MCF 10A (cell line): ENCODE measurements around the gene SLC46A2. TPM values are rescaled to one million over a fixed set of nuclear protein-coding genes. Genes with fewer than 3 reads are reported as not detected.

Source experiments
- BruUV-seq: library from RNA; stranded (reverse); fragments of 400-500 nt; replicated peaks from 2 replicates; lab custom pipeline; 2021; lab: Mats Ljungman, UMichigan
- CTCF ChIA-PET: fragments of 300-600 bp; sonication (Branson Sonifier 250); formaldehyde crosslinking; extraction: SDS; loops from one replicate; lab custom pipeline; 2021; ENCODE audit warnings: antibody characterized with exemption, inconsistent platforms; lab: Yijun Ruan, JAX
- POLR2A ChIA-PET: fragments of 300-600, 350-650 bp; sonication (Branson Sonifier 250); formaldehyde crosslinking; extraction: SDS; loops from one replicate; lab custom pipeline; 2020; ENCODE audit warnings: antibody characterized with exemption, inconsistent platforms; lab: Yijun Ruan, JAX
- DNase-seq: peaks from one replicate; pipeline ENCODE4 v3.0.0-alpha.2; 2018; ENCODE audit not compliant: unreplicated experiment
- H3K27ac Mint-ChIP-seq: one replicate; pipeline ENCODE4 v1.8.0; 2022; ENCODE audit warnings: mild to moderate bottlenecking, low read depth, mixed read lengths; ENCODE audit not compliant: unreplicated experiment
- H3K27me3 Mint-ChIP-seq: one replicate; pipeline ENCODE4 v1.8.0; 2022; ENCODE audit warnings: mixed read lengths; ENCODE audit not compliant: insufficient read depth, unreplicated experiment
- H3K36me3 Mint-ChIP-seq: one replicate; pipeline ENCODE4 v1.8.0; 2022; ENCODE audit warnings: mild to moderate bottlenecking, moderate library complexity, mixed read lengths; ENCODE audit not compliant: insufficient read depth, unreplicated experiment
- H3K4me1 Mint-ChIP-seq: one replicate; pipeline ENCODE4 v1.8.0; 2022; ENCODE audit warnings: mixed read lengths; ENCODE audit not compliant: insufficient read depth, unreplicated experiment
- H3K4me3 Mint-ChIP-seq: one replicate; pipeline ENCODE4 v1.8.0; 2022; ENCODE audit warnings: mild to moderate bottlenecking, moderate library complexity, mixed read lengths; ENCODE audit not compliant: unreplicated experiment
- H3K9me3 Mint-ChIP-seq: one replicate; pipeline ENCODE4 v1.8.0; 2022; ENCODE audit warnings: mixed read lengths; ENCODE audit not compliant: unreplicated experiment
- CTCF ChIP-seq: fragments of 200-600 bp; IDR thresholded peaks from one replicate; pipeline ENCODE4 v1.8.0; 2022; ENCODE audit warnings: antibody characterized with exemption, mild to moderate bottlenecking; ENCODE audit not compliant: unreplicated experiment
- intact Hi-C: fragments of 100-400 bp; cut with micrococcal nuclease; formaldehyde crosslinking; loops from 2 replicates; pipeline ENCODE4 v1.14.1; 2022
- total RNA-seq: library from RNA; stranded (reverse); gene quantifications from 2 replicates; pipeline ENCODE4 v1.2.3, GENCODE V29; 2022

The SLC46A2 gene
- total RNA-seq, 1 experiment from 2014 or later = not detected

GRCh38 chr9:112892981-112893380 lies 2.3 kb upstream of the SLC46A2 start:
- Mint-ChIP-seq H3K4me1 (no peaks in the 10 kb centered on the region), H3K36me3 (no peaks in the 10 kb centered on the region), H3K9me3 (no peaks in the 10 kb centered on the region), H3K27me3 (no peaks in the 10 kb centered on the region), H3K27ac (no peak overlapping the region), H3K4me3 (no peak overlapping the region)
- no peak for DNase-seq
- no peak for TF ChIP-seq CTCF
- no TSS peak for BruUV-seq
- intact Hi-C loops = no loop called here
- POLR2A ChIA-PET = no interaction called here
- CTCF ChIA-PET = interaction anchor here (0.6 to 2.4 kb wide), 3 partner anchors 10 to 12 kb away, joined by 3 to 17 read pairs (median 4); no protein-coding TSS in a partner anchor

- Mint-ChIP-seq H3K27ac (no peak overlapping the region), H3K4me1 (no peaks in the 10 kb centered on the region), H3K4me3 (no peak overlapping the region), H3K9me3 (no peaks in the 10 kb centered on the region), H3K27me3 (no peaks in the 10 kb centered on the region), H3K36me3 (no peaks in the 10 kb centered on the region)
- intact Hi-C loops = no loop called here
- ChIA-PET POLR2A (no interaction called here), CTCF (interaction anchor here (0.6 kb wide), 1 partner anchor 123 kb away, joined by 3 read pairs; no protein-coding TSS in a partner anchor)
- TF ChIP-seq CTCF = no peak
- DNase-seq = no peak
- BruUV-seq = no TSS peak
Observed at GRCh38 chr9:112891521-112891920, 845 bp upstream of the SLC46A2 start.

- Mint-ChIP-seq H3K27ac (no peak overlapping the region), H3K9me3 (peaks cover 4% of the 10 kb centered on the region), H3K4me3 (no peak overlapping the region), H3K4me1 (peaks cover 8% of the 10 kb centered on the region), H3K36me3 (no peaks in the 10 kb centered on the region), H3K27me3 (no peaks in the 10 kb centered on the region)
- intact Hi-C loops = no loop called here
- ChIA-PET CTCF (interaction anchor here (0.6 to 3.7 kb wide), 6 partner anchors 13 to 850 kb away, joined by 3 to 16 read pairs (median 3); no protein-coding TSS in a partner anchor), POLR2A (no interaction called here)
- no peak for TF ChIP-seq CTCF
- BruUV-seq = no TSS peak
- peak; percentile 13 for DNase-seq
Observed at GRCh38 chr9:112887381-112887780, 3.3 kb downstream of the SLC46A2 start.

GRCh38 chr9:112886351-112886750 lies 4.3 kb downstream of the SLC46A2 start:
- no peak for TF ChIP-seq CTCF
- ChIA-PET CTCF (interaction anchor here (3.7 kb wide), 1 partner anchor 16 kb away, joined by 16 read pairs; no protein-coding TSS in a partner anchor), POLR2A (no interaction called here)
- no peak for DNase-seq
- intact Hi-C loops = no loop called here
- peaks cover 7% of the 10 kb centered on the region for H3K9me3 Mint-ChIP-seq
- H3K27ac Mint-ChIP-seq = no peak overlapping the region
- H3K36me3 Mint-ChIP-seq = no peaks in the 10 kb centered on the region
- no peak overlapping the region for H3K4me3 Mint-ChIP-seq
- no TSS peak for BruUV-seq
- H3K27me3 Mint-ChIP-seq = no peaks in the 10 kb centered on the region
- peaks cover 16% of the 10 kb centered on the region for H3K4me1 Mint-ChIP-seq
